HepG2 (cell line): ENCODE results near the gene EPN3. TPM values are rescaled to one million over a fixed set of nuclear protein-coding genes. Genes with fewer than 3 reads are reported as not detected.

Experiments
- ATAC-seq: fragments of 200-7000 bp; cut with Tn5 transposase; 3 replicates; pipeline ENCODE4 v1.9.1; 2020; ENCODE audit warnings: mild to moderate bottlenecking, moderate library complexity
- BruUV-seq: library from RNA; stranded (reverse); fragments of 400-500 nt; replicated peaks from 2 replicates; lab custom pipeline; 2021; lab: Mats Ljungman, UMichigan
- CTCF ChIA-PET: fragments of 300-600 bp; formaldehyde crosslinking; extraction: SDS; loops from one replicate; lab custom pipeline; 2021; ENCODE audit warnings: low total read pairs, inconsistent platforms, low intra/inter-chr PET ratio; lab: Yijun Ruan, JAX
- POLR2A ChIA-PET: fragments of 350-600 bp; sonication (Branson Sonifier 250); formaldehyde crosslinking; loops from one replicate; lab custom pipeline; 2020; ENCODE audit warnings: antibody characterized with exemption, inconsistent platforms; lab: Yijun Ruan, JAX
- DNase-seq: peaks from one replicate; pipeline ENCODE4 v3.0.0-alpha.2; 2015; ENCODE audit warnings: low spot score
- FAIRE-seq: peaks from 3 replicates; lab custom pipeline; 2011; peaks lifted over from hg19 to GRCh38; lab: Jason Lieb, UNC
- H2AFZ ChIP-seq: one replicate; pipeline ENCODE4 v1.6.1; 2011; ENCODE audit warnings: low read length, inconsistent platforms
- H3K27ac ChIP-seq: fragments of 300-600 bp; 3 replicates; pipeline ENCODE4 v1.8.0; 2011; ENCODE audit warnings: mixed run types, mild to moderate bottlenecking, mixed read lengths, low read length, inconsistent platforms; ENCODE audit not compliant: insufficient read depth; ENCODE audit errors: extremely low read length
- H3K27me3 ChIP-seq, 2 experiments: fragments of 200-600 bp in 1 of 2; 2 replicates in 1 of 2; 3 replicates in 1 of 2; pipeline versions ENCODE4 v1.6.0 to v1.8.0; 2011; ENCODE audit warnings: low read length in 2 of 2, mild to moderate bottlenecking in 2 of 2, moderate library complexity in 2 of 2, inconsistent platforms in 1 of 2; ENCODE audit not compliant: insufficient read depth in 2 of 2, control insufficient read depth in 1 of 2
- H3K36me3 ChIP-seq, 2 experiments: fragments of 200-600 bp in 1 of 2; replicated peaks in 1 of 2; 2 replicates in 1 of 2; 3 replicates in 1 of 2; pipeline versions ENCODE4 v1.5.1 to v1.8.0; 2011; ENCODE audit warnings: low read length in 2 of 2, inconsistent platforms in 1 of 2; ENCODE audit not compliant: insufficient read depth in 2 of 2, control insufficient read depth in 1 of 2
- H3K4me1 ChIP-seq: 2 replicates; pipeline ENCODE4 v1.5.1; 2012; ENCODE audit warnings: low read length, inconsistent platforms; ENCODE audit not compliant: insufficient read depth
- H3K4me2 ChIP-seq: 2 replicates; pipeline ENCODE4 v1.6.0; 2011; ENCODE audit warnings: low read depth, low read length, inconsistent platforms
- H3K4me3 ChIP-seq, 3 experiments: fragments of 200-600 bp in 1 of 3; sonication (generic), shearing (Covaris generic) in 1 of 3; replicated peaks in 1 of 3; 2 replicates each; pipeline ENCODE4 v1.5.1; 2011 to 2016; ENCODE audit warnings: low read length in 3 of 3, inconsistent platforms in 2 of 3, low read depth in 2 of 3, mild to moderate bottlenecking in 2 of 3, control low read depth in 1 of 3, mixed read lengths in 1 of 3; ENCODE audit not compliant: insufficient read depth in 1 of 3
- H3K79me2 ChIP-seq: one replicate; pipeline ENCODE4 v1.6.1; 2011; ENCODE audit warnings: low read length, inconsistent platforms; ENCODE audit not compliant: insufficient read depth
- H3K9ac ChIP-seq: 2 replicates; pipeline ENCODE4 v1.6.0; 2011; ENCODE audit warnings: mild to moderate bottlenecking, low read depth, low read length, inconsistent platforms; ENCODE audit not compliant: insufficient read depth
- H3K9me3 ChIP-seq: 2 replicates; pipeline ENCODE4 v1.5.1; 2012; ENCODE audit warnings: mild to moderate bottlenecking, low read length
- H4K20me1 ChIP-seq: 2 replicates; pipeline ENCODE4 v1.6.0; 2011; ENCODE audit warnings: inconsistent platforms, mild to moderate bottlenecking, low read length, moderate library complexity; ENCODE audit not compliant: insufficient read depth
- ARNTL ChIP-seq: sonication (generic); formaldehyde crosslinking; IDR thresholded peaks from 2 replicates; pipeline ENCODE4 v1.4.0; 2020; ENCODE audit warnings: mild to moderate bottlenecking, missing genetic modification reagents
- CAMTA2 ChIP-seq: sonication (generic); formaldehyde crosslinking; IDR thresholded peaks from 2 replicates; pipeline ENCODE4 v1.4.0; 2020; ENCODE audit warnings: mild to moderate bottlenecking, missing genetic modification reagents, borderline replicate concordance
- FOXO4 ChIP-seq: sonication (generic); formaldehyde crosslinking; conservative IDR thresholded peaks from 2 replicates; pipeline ENCODE4 v1.8.1; 2023; ENCODE audit warnings: missing genetic modification reagents
- HDAC6 ChIP-seq: fragments of 200-600 bp; sonication (generic); IDR thresholded peaks from 2 replicates; pipeline ENCODE4 v1.7.0; 2017; ENCODE audit warnings: mild to moderate bottlenecking, antibody characterized with exemption, low read length, low read depth
- HNRNPH1 ChIP-seq: fragments of 200-400 bp; formaldehyde crosslinking; optimal IDR thresholded peaks from 2 replicates; pipeline ENCODE3; 2017; ENCODE audit warnings: mild to moderate bottlenecking, low read depth, low read length
- HNRNPL ChIP-seq: fragments of 200-400 bp; formaldehyde crosslinking; IDR thresholded peaks from 2 replicates; pipeline ENCODE4 v1.6.1; 2017; ENCODE audit warnings: mild to moderate bottlenecking, low read depth, low read length
- NFATC3 ChIP-seq: sonication (generic); formaldehyde crosslinking; IDR thresholded peaks from 2 replicates; pipeline ENCODE4 v1.5.1; 2020; ENCODE audit warnings: mild to moderate bottlenecking, missing genetic modification reagents
- NFIB ChIP-seq: sonication (generic); formaldehyde crosslinking; IDR thresholded peaks from 2 replicates; pipeline ENCODE4 v1.9.0; 2021; ENCODE audit warnings: missing genetic modification reagents, mild to moderate bottlenecking, borderline replicate concordance
- POLR2A ChIP-seq, 2 experiments: IDR thresholded peaks; 2 replicates each; pipeline ENCODE4 v1.6.1; 2011; ENCODE audit warnings: low read depth in 2 of 2, low read length in 2 of 2, mild to moderate bottlenecking in 1 of 2, moderate library complexity in 1 of 2; ENCODE audit not compliant: insufficient read depth in 1 of 2
- YEATS4 ChIP-seq: sonication (generic); formaldehyde crosslinking; IDR thresholded peaks from 2 replicates; pipeline ENCODE4 v1.4.0; 2020; ENCODE audit warnings: missing genetic modification reagents, borderline replicate concordance
- ZBTB14 ChIP-seq: sonication (generic); formaldehyde crosslinking; IDR thresholded peaks from 2 replicates; pipeline ENCODE4 v1.4.0; 2020; ENCODE audit warnings: missing genetic modification reagents
- ZNF343 ChIP-seq: sonication (generic); formaldehyde crosslinking; IDR thresholded peaks from 2 replicates; pipeline ENCODE4 v1.4.0; 2020; ENCODE audit warnings: mild to moderate bottlenecking, missing genetic modification reagents
- ZNF484 ChIP-seq: sonication (generic); formaldehyde crosslinking; IDR thresholded peaks from 2 replicates; pipeline ENCODE4 v1.5.1; 2020; ENCODE audit warnings: mild to moderate bottlenecking, low read depth, missing genetic modification reagents, borderline replicate concordance
- ZNF609 ChIP-seq: sonication (generic); formaldehyde crosslinking; IDR thresholded peaks from 2 replicates; pipeline ENCODE4 v1.4.0; 2020; ENCODE audit warnings: mild to moderate bottlenecking, missing genetic modification reagents, borderline replicate concordance
- WGBS: methylation state at CpG from one replicate; pipeline ENCODE4 v1.1.6; 2017; ENCODE audit warnings: low lambda C conversion rate; 5-methylcytosine and 5-hydroxymethylcytosine counted together
- in situ Hi-C: cut with HindIII; loops from 2 replicates; pipeline ENCODE4 v1.10.0; 2017; ENCODE audit warnings: low pct_unique_long_range_greater_than_20kb; ENCODE audit not compliant: extremely low pct_ligation_motif_present
- intact Hi-C: fragments of 100-400 bp; cut with micrococcal nuclease; formaldehyde crosslinking; loops from one replicate; pipeline ENCODE4 v1.10.0; 2022; ENCODE audit not compliant: unreplicated experiment
- polyA plus RNA-seq, 8 experiments: library from polyadenylated mRNA; depleted of rRNA in 3 of 8; stranded (reverse) in 7 of 8; unstranded in 1 of 8; fragments of >200 nt; fragmentation: Illumina TruSeq in 4 of 8; extraction: Trizol in 4 of 8; gene quantifications; 2 replicates each; pipeline versions ENCODE4 v1.2.1 to v1.2.3, GENCODE V29; 2011 to 2016; ENCODE audit warnings: low read depth in 4 of 8, missing spikeins in 1 of 8, mixed read lengths in 1 of 8; ENCODE audit not compliant: insufficient read depth in 1 of 8
- total RNA-seq, 5 experiments: library from RNA; depleted of rRNA; stranded (reverse); fragments of >200 nt; fragmentation: Illumina TruSeq; extraction: Trizol; gene quantifications; 2 replicates each; pipeline ENCODE4 v1.2.3, GENCODE V29; 2016; ENCODE audit warnings: low read depth in 1 of 5

Gene EPN3
- total and polyA plus RNA-seq, 2 of the 13 experiments (the other 11 are each of a cell fraction or from before 2014, with no cell fraction given): 0.11 to 0.95 TPM

- ChIA-PET CTCF (no interaction called here), POLR2A (interaction anchor here (3.1 to 3.8 kb wide), 2 partner anchors 8 to 16 kb away, joined by 14 to 40 read pairs; no protein-coding TSS in a partner anchor)
- Histone ChIP-seq H3K9me3 (no peaks in the 10 kb centered on the region), H3K79me2 (no peaks in the 10 kb centered on the region), H4K20me1 (no peaks in the 10 kb centered on the region), H3K9ac (no peak overlapping the region), H2AFZ (no peak overlapping the region), H3K4me1 (peaks cover 72% of the 10 kb centered on the region), H3K36me3 (no peaks in the 10 kb centered on the region), H3K27me3 (peaks cover 5 to 33% of the 10 kb centered on the region in 2 experiments; a peak in 4 of 5 replicates), H3K4me3 (no peak overlapping the region; a peak in 1 of 6 replicates), H3K4me2 (no peak overlapping the region; the same call in 1 of the 2 replicates), H3K27ac (no peak overlapping the region)
- 67% methylated on average over 18 of the region's 24 CpGs for WGBS
- no peak for DNase-seq
- no TSS peak for BruUV-seq
- intact Hi-C loops: no loop called here
- in situ Hi-C loops: no loop called here
- peak; percentile 40 for FAIRE-seq
- ATAC-seq: peak; percentile 68
- TF ChIP-seq HNRNPL: peak; percentile 71; the same call in 1 of the 2 replicates
- TF ChIP-seq FOXO4 (CRISPR knock-in tag): no peak
- TF ChIP-seq HDAC6: no peak
- 0 out of 2 replicates have a peak, but pooled peaks have one; percentile 18 for TF ChIP-seq ZNF609 (CRISPR knock-in tag)
- no peak for TF ChIP-seq ZNF484 (CRISPR knock-in tag)
- TF ChIP-seq POLR2A (IDR thresholded peaks at IDR 0.05; ENCODE audit: insufficient read depth in 1 of 2, low read depth in 2 of 2, low read length in 2 of 2): no peak
- no peak for TF ChIP-seq ARNTL (CRISPR knock-in tag)
- TF ChIP-seq ZBTB14 (CRISPR knock-in tag): no peak
- no peak for TF ChIP-seq CAMTA2 (CRISPR knock-in tag)
- TF ChIP-seq HNRNPH1: no peak
- 0 out of 2 replicates have a peak, but pooled peaks have one; percentile 16 for TF ChIP-seq NFATC3 (CRISPR knock-in tag)
- no peak for TF ChIP-seq ZNF343 (CRISPR knock-in tag)
- no peak for TF ChIP-seq YEATS4 (CRISPR knock-in tag)
- TF ChIP-seq NFIB (CRISPR knock-in tag): no peak
Observed at GRCh38 chr17:50534222-50534978, 1.9 kb downstream of the EPN3 start.
